Superior temporal gyrus (tissue), 1 donor: ENCODE measurements around the gene GAS6.
A peak's percentile ranks its signal among the peaks of the same experiment; 100 is the strongest.

Experiments used
- DNase-seq: peaks from one replicate; pipeline ENCODE4 v3.0.0-alpha.2; 2016; ENCODE audit errors: extremely low spot score

Gene GAS6

GRCh38 chr13:113820813-113821651 lies 42.8 kb downstream of the GAS6 start:
- peak; percentile 88 for DNase-seq

GRCh38 chr13:113819731-113820715 lies 43.9 kb downstream of the GAS6 start:
- no peak for DNase-seq

DNA sequence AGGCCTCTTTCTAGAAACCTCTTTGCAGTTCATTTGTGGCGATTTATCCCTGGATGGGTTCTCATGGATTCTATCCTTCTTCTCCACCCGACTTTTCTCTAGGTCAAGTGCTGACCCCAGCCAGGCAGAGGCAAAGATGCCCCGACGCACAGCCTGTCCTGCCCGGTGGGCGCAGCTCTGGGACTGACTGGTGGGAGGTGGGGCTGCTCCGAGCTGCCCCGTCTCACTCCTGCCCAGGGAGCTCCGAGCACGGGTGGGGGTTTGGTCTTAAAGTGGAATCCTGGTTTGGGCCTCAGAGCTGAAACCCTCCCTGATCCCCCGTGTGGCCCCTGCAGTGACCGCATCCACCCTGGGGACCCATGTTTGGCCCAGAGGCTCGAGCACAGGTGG lies 44.5 kb downstream of the GAS6 start:
- DNase-seq, result no peak

DNA sequence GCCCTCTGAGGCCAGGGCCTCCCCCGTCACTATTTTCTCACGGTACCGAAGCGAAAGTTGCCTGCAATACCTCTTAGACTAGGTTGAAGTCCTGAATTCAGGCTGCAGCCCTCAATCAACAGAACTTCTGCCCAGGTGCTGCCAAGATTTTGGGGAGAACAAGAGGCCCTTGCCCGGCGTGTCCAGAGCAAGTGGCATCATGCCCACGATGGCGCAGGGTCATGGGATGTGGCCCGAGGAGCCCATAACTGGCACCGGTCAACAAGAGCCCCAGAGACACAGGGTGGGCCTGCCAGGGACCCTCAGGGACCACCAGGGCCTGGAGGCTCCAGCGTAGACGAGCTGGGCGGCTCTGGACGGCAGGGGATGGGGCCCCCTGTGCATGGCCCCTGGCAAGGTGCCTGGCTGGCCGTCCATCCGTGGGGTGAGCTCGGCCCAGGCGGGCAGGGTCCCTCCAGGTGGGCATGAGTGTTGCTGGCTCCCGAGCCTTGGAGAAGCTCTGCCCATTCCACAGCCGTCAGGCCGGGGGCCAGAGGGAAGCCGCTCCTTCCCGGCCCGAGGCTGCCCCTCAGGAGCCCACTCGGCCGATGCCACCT lies 45.1 kb downstream of the GAS6 start:
- DNase-seq, result no peak

- no peak for DNase-seq
Observed at GRCh38 chr13:113817860-113818691, 45.8 kb downstream of the GAS6 start.

DNA sequence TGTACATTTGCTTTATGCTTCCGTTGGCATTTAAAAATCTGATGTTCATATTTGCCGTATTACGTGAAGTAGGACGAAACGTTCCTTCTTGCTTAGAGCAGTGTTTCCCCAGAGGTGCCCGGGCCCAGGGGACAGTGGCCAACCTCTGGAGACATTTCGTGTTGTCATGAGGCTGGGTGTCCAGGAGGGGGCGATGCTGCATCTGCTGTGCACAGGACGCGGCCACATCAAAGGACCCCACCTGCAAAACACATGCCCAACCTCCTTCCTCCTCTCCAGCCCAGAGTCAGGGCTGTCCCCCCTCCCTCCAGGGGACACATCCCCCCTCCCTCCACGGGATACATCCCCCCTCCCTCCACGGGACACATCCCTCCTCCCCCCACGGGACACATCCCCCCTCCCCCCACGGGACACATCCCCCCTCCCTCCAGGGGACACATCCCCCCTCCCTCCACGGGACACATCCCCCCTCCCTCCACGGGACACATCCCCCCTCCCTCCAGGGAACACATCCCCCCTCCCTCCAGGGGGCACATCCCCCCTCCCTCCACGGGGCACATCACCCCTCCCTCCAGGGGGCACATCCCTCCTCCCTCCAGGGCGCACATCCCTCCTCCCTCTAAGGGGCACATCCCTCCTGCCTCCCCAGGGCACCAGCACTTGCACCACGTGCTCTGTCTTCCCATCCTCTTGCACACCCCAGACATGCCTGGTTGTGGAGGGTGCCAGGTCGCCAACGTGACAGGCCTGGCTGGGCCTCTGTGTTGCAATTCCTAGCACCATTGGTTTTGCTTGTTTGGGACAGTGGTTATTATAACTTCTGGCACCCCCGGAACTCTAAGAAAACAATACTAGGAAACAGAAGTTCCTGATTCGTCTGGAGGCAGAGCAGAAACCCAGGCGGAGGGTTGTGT lies 46.7 kb downstream of the GAS6 start:
- DNase-seq, result peak; percentile 81

DNA sequence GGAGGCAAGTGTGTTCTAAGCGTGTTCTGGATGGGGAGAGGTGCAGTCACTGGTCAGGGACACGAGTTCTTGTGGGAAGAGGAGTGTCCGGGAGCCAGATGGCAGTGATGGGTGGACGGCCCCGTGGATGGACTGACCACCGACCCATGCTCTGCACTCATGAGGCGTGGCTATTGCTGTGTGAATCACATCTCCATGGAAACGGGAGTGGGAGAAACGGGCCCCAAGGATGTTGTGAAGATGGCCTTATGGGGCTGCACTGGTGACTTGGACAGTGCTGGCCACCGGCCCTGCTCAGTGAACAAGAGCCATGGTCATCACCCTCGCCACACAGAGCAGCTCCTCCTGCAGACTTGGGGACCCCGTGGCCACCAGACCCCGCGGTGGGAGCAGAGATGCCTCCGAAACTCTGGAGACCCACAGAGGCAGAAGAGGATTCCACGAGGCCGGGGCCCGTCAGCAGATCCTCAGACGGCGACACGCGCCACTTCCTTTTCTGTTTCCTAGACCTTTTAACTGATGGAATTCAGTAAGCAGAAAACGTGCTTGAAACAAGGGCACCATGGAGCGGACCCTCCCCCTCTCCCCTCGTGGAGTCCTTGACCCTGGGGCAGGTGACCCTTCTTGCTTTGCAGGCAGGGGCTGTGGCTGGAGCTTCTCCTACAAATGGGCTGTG lies 47.5 kb downstream of the GAS6 start:
- DNase-seq, result no peak

DNA sequence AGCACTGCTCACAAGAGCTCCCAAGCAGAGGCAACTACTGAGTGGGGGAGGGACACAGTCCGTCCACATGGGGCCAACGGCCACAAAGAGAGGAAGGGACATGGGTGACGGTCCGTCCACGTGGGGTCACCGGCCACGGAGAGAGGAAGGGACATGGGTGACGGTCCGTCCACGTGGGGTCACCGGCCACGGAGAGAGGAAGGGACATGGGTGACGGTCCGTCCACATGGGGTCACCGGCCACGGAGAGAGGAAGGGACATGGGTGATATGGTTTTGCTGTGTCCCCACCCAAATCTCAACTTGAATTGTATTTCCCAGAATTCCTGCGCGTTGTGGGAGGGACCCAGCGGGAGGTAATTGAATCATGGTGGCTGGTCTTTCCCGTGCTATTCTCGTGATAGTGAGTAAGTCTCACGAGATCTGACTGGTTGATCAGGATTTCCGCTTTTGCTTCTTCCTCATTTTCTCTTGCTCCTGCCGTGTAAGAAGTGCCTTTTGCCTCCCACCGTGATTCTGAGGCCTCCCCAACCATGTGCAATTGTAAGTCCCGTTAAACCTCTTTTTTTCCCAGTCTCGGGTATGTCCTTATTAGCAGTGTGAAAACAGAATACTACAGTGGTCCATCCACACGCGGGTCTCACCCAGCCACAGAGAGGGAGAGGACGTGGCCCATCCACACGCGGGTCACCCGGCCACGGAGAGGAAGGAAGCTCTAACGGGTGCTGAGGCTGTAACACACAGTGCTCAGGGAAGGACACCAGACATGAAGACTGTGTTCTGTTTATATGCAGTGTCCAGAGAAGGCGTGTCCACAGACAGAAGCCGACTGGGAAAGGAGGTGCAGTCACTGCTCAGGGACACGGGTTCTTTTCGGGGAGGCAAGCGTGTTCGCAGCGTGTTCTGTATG lies 48.5 kb downstream of the GAS6 start:
- no peak for DNase-seq

- no peak for DNase-seq
Observed at GRCh38 chr13:113814435-113814821, 49.4 kb downstream of the GAS6 start.

- no peak for DNase-seq
Observed at GRCh38 chr13:113813749-113814434, 50.0 kb downstream of the GAS6 start.

GRCh38 chr13:113813070-113813748 lies 50.7 kb downstream of the GAS6 start:
- DNase-seq, result no peak

- no peak for DNase-seq
Observed at GRCh38 chr13:113812178-113813040, 51.5 kb downstream of the GAS6 start.

GRCh38 chr13:113811081-113811928 lies 52.6 kb downstream of the GAS6 start:
- DNase-seq, result no peak

DNA sequence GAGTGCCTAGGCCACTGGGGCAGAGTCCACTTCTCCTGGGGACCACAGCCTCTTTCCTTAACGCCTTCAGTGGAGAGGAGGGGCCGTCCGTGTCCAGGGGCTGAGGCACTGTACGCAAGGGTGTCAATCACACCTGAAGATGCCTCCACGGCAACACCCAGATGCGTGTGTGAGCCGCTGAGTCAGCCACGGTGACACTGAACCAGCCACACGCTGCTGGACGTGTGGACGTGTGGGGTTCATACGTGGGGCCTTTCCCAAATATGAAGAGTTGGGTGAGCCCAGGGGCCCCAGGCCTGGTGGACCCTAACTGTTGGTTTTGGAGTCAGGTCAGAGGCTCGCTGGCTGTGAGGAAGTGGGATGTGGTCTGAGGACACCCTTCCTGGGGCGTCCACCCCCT lies 53.2 kb downstream of the GAS6 start:
- no peak for DNase-seq

DNA sequence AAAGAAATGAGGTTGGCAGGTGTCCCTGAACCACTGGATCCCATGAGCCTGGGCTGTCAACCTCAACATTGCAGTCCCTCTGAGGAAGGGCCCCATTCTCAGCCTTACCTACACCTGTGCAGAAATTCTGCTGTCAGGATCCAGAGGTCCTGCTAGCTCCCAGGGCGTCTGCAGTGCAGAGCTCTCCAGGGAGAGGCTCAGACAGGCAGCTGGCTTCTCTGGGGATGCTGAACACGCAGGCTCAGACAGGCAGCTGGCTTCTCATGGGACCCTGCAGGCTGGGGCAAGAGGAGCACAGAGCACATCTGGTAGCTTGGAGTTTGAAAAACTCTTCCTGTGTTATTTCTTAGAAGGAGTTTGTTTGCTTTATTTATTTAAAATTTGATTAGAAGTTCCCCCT lies 53.9 kb downstream of the GAS6 start:
- no peak for DNase-seq
